ENCODE results near the gene PCARE. TPM values are rescaled to one million over a fixed set of nuclear protein-coding genes. Genes with fewer than 3 reads are reported as not detected.

Gene PCARE
- total RNA-seq, 6 experiments from 2014 or later, result not detected

DNA sequence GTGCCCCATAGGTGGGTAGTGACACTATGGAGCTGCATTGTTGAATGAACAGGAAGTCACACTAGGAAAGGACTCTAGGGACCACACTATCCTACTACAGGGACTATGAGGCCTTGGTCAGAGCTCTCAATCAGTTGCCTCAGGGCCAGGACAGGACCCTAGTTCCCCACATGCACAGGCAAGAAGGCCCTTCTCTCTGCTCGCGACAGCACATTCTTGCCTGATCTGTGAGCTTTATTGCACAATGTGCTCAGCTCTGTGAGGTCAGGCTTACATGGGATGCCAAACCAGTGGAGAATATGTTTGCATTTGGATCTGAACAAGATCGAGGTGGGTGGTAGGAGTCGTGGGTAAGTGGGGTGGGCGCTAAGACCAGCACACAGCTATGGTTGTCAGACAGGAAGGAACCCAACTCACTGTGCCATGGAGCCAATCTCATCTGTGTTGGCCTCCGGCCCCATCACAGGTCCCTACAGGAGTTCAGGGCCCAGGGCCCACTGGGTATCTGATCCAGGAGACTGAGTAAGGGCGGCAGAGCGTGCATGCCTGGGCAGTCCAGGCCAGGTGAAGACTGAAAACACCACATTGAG is 8.0 kb downstream of the PCARE start:
- Histone ChIP-seq H3K9me3 (no peaks in the 10 kb centered on the region), H3K36me3 (no peaks in the 10 kb centered on the region), H3K4me3 (no peak overlapping the region), H3K27me3 (no peaks in the 10 kb centered on the region), H3K4me1 (no peaks in the 10 kb centered on the region), H3K27ac (no peak overlapping the region)
- ATAC-seq (peak in 1 of 4 donors; percentile 60), DNase-seq (no peak)
- intact Hi-C loops (cut with DNase I), result no loop called here
- TF ChIP-seq, protein P1, sequence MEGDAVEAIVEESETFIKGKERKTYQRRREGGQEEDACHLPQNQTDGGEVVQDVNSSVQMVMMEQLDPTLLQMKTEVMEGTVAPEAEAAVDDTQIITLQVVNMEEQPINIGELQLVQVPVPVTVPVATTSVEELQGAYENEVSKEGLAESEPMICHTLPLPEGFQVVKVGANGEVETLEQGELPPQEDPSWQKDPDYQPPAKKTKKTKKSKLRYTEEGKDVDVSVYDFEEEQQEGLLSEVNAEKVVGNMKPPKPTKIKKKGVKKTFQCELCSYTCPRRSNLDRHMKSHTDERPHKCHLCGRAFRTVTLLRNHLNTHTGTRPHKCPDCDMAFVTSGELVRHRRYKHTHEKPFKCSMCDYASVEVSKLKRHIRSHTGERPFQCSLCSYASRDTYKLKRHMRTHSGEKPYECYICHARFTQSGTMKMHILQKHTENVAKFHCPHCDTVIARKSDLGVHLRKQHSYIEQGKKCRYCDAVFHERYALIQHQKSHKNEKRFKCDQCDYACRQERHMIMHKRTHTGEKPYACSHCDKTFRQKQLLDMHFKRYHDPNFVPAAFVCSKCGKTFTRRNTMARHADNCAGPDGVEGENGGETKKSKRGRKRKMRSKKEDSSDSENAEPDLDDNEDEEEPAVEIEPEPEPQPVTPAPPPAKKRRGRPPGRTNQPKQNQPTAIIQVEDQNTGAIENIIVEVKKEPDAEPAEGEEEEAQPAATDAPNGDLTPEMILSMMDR (IDR thresholded peaks at IDR 0.05), result no peak
- TF ChIP-seq POLR2A (IDR thresholded peaks at IDR 0.05), result no peak
- 34% methylated on average over 5 of the region's 8 CpGs for WGBS (ENCODE audit: insufficient coverage, low coverage, low lambda C conversion rate, missing lambda C conversion rate)

DNA sequence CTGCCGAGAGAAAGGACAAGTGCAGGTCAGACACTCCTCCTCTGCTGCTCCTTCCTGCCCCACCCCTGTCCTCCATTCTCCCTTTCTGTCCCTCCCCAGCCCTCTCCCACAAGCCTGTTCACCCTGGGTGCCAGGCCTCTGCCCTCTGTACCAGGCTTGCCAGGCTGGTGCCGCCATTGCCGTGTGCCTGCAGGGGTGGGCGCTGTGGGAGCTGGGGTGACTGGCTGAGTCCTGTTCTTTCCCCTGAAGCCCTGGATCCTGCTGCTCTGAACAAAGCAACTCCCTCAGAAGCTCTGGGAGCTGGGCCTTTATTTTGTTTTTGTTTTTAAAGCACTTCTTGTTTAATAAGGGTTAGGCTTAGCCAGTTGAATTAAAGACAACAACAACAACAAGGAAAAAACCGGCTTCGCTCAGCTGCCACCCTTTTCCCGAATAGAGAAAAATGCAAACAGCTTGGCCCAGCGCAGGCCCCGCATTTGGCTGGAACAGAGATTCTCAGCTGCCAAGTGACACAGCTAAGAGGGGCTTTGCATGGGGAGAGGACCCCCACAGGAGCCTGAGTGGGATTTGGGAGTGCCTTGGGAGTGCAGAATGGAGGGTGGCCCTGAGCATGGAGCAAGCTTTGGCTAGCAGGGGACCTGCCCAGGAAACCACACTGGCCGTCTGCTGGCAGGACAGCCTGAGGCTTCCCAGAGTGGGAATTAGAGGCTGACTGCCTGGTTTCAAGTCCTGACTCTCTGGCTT is 9.1 kb downstream of the PCARE start:
- no peak overlapping the region for H3K27ac ChIP-seq
- intact Hi-C loops (cut with DNase I), result no loop called here
- H3K4me3 ChIP-seq, result no peak overlapping the region
- no peaks in the 10 kb centered on the region for H3K27me3 ChIP-seq
- H3K9me3 ChIP-seq, result no peaks in the 10 kb centered on the region
- DNase-seq (no peak), ATAC-seq (peak in 1 of 4 donors; percentile 14)
- no peaks in the 10 kb centered on the region for H3K36me3 ChIP-seq
- WGBS (ENCODE audit: insufficient coverage, low coverage, low lambda C conversion rate, missing lambda C conversion rate), result 86% methylated on average over 5 of the region's 10 CpGs
- no peak for TF ChIP-seq POLR2A (IDR thresholded peaks at IDR 0.05)
- TF ChIP-seq, protein P1 (IDR thresholded peaks at IDR 0.05), result no peak
- H3K4me1 ChIP-seq, result no peaks in the 10 kb centered on the region

DNA sequence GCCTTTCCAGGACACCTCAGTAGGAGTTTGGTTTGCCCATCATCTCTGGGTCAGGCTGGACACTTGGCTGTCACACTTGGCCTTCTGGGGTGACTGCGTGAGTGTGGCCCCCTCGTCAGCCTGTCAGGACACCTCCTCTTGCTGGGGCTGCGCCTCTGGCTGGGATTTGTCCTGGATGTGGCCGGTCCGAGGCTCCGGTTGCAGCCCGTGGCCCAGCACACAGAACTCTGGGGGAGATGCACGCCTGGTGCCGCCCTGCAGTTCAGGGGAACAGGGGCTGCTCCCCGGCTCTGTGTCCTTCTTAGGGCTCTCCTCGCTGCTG is 9.6 kb downstream of the PCARE start:
- DNase-seq, result no peak

DNA sequence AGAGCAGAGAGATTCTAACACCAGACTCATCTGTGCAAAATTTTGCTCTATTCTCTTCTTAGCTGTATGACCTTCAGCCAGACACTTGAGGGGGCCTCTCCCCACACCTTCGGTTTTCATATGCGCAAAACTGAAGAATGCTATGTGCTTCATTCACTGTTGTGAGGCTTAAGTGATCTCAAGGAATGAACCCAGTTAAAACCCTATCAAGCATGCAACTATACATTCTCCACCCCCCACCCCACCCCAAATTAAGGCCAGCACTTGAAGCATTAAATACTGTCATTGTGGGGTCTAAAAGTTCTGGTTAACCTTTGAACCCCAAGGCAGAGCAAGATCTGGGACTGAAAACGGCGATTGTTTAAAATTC is 10.0 kb downstream of the PCARE start:
- ATAC-seq, result no peak
- Histone ChIP-seq H3K4me3 (no peak overlapping the region), H3K4me1 (no peaks in the 10 kb centered on the region), H3K27me3 (no peaks in the 10 kb centered on the region), H3K36me3 (no peaks in the 10 kb centered on the region), H3K9me3 (no peaks in the 10 kb centered on the region), H3K27ac (no peak overlapping the region)
- intact Hi-C loops (cut with DNase I), result no loop called here
- 90% methylated on average over 4 of the region's 4 CpGs for WGBS (ENCODE audit: insufficient coverage, low coverage, low lambda C conversion rate, missing lambda C conversion rate)
- DNase-seq, result no peak
- TF ChIP-seq, protein P1 (IDR thresholded peaks at IDR 0.05), result no peak
- no peak for TF ChIP-seq POLR2A (IDR thresholded peaks at IDR 0.05)

More for the DNA sequence above, 9.6 kb downstream of the PCARE start:
- Histone ChIP-seq H3K4me3 (no peak overlapping the region), H3K27me3 (no peaks in the 10 kb centered on the region), H3K9me3 (no peaks in the 10 kb centered on the region), H3K4me1 (no peaks in the 10 kb centered on the region), H3K27ac (no peak overlapping the region), H3K36me3 (no peaks in the 10 kb centered on the region)
- TF ChIP-seq, protein P1 (IDR thresholded peaks at IDR 0.05), result no peak
- TF ChIP-seq POLR2A (IDR thresholded peaks at IDR 0.05), result no peak
- no peak for ATAC-seq
- intact Hi-C loops (cut with DNase I), result no loop called here
- WGBS (ENCODE audit: insufficient coverage, low coverage, low lambda C conversion rate, missing lambda C conversion rate), result no CpG with 5 or more reads among the region's 11 CpGs

Measured in right lobe of liver (tissue), 6 donors.